GM12892 (cell line): ENCODE data around the gene ABR. TPM values are rescaled to one million over a fixed set of nuclear protein-coding genes. Genes with fewer than 3 reads are reported as not detected.

ENCODE experiments used
- DNase-seq: peaks from one replicate; pipeline ENCODE4 v3.0.0; 2011; ENCODE audit not compliant: insufficient read length
- FAIRE-seq: peaks from 2 replicates; lab custom pipeline; 2011; peaks lifted over from hg19 to GRCh38; lab: Jason Lieb, UNC
- POLR2A ChIP-seq: IDR thresholded peaks from 2 replicates; pipeline ENCODE4 v1.6.1; 2011; ENCODE audit warnings: low read depth, low read length, control low read depth
- POLR2AphosphoS5 ChIP-seq: IDR thresholded peaks from 2 replicates; pipeline ENCODE4 v1.6.1; 2011; ENCODE audit warnings: low read depth, low read length, control low read depth
- TAF1 ChIP-seq: IDR thresholded peaks from 2 replicates; pipeline ENCODE4 v1.6.1; 2011; ENCODE audit warnings: low read depth, mild to moderate bottlenecking, control low read depth, low read length, borderline replicate concordance
- polyA plus RNA-seq: library from polyadenylated mRNA; unstranded; fragments of >200 nt; gene quantifications from one replicate; pipeline ENCODE4 v1.2.1, GENCODE V29; 2012; ENCODE audit warnings: missing spikeins, inconsistent platforms; ENCODE audit not compliant: missing spikeins

Gene ABR
- polyA plus RNA-seq = 33.9 TPM

DNA sequence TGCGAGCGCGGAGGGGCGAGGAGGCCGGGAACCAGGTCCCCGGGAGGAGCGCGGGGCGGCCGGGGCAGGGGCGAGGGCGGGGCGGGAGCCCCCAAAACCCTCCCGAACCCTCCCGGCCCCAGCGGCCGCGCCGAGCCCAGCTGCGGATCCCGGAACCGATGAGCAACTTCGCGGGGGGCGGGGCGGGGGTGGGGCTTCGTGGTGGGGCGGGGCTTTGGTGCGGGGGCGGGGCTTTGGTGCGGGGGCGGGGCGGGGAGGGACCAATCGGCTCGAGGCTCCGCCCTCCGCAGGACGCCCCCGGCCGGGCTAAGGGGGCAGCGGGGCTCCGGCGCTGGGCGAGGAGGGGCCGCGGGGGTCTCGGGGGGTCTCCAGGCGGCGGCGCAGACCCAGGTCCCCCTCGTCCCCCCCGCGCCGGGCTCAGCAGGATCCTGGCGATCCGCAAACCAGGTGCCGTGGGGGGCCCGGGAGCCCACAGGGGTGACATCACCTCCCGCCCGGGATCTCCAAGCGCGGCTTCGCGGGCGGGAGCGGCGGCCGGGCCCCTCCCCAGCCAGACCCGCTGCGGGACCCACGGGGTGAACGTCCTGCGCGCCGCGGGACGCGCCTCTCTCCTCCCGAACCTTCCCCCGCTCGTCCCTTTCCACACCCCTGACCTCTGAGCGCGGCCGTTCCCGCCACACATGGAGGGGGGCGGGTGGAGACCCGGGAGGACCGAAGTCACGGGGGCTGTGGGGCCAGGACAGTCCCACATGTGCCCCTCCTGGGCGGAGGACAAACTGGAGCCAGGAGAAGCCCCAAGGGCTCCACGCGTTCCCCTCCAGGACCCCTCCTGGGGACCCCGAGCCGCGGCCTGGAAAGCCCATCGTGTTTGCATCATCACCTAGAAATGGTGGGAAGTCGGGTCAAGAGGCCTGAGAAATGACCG lies at the start of gene ABR:
Gene ABR, minus strand, starts transcription at position 164 of the 925 bp plus-strand sequence. CDS start 254 bp downstream, outside the sequence.
- peak; percentile 73 for FAIRE-seq
- TF ChIP-seq POLR2A = no peak; the same call in 1 of the 2 replicates
- no peak for TF ChIP-seq TAF1
- no peak for TF ChIP-seq POLR2AphosphoS5
- peak; percentile 60 for DNase-seq

DNA sequence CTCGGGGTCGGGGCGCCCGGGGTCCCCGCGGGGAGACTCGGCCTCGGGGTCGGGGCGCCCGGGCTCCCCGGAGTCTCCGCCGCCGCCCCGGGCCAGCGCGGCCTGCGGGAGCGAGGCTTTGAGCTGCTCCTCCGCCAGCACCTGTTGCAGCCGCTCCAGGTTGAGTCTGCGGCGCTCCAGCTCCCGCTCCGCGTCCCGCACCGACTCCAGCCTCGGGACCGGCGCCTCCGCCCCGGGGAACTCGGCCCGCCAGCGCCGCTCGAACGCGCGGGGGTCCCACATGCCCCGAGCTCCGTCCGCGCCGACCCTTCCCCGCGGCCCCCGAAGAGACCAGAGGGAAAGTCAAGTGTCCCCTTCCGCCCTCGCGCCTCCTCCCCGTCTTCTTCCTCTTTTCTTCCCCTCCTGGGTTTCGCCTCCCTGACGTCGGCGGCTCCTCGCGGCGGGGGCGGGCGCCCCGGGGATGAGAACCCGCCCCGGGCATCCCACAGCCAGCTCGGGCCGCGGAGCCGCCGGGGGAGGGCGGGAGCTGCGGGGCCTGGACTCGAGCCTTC lies 49.6 kb upstream of the ABR start:
- DNase-seq (peak; percentile 96), FAIRE-seq (peak; percentile 92)
- peak; percentile 81 for TF ChIP-seq POLR2AphosphoS5
- no peak; the same call in 1 of the 2 replicates for TF ChIP-seq TAF1
- TF ChIP-seq POLR2A = peak; percentile 89

DNA sequence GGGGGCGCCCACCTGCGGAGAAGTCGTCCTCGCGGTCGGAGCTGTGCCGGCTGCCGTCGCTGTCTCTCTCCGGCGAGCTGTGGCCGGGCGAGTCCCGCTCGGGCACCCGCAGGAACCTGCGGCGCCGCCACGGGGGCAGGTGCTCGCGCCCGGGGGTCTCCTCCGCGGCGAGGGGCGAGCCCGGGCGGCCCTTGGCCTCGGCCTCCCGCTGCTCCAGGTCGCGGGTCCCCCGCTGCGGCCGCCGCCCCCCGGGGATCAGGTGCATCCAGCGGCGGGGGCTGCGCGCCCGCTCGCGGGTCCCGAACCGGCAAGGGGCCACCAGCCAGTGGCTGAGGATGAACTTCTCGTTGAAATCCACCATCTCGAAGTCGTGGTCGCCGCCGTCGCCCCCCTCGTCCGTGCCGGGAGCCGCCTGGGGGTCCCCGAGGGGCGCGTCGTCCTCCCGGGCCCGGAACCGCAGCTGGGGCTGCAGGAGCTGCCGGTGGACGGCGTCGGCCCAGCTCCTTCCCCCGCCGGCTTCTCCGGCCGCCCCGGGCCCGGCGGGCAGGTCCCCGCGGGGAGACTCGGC lies 49.1 kb upstream of the ABR start:
- TF ChIP-seq POLR2AphosphoS5 = no peak
- no peak for TF ChIP-seq TAF1
- no peak for TF ChIP-seq POLR2A
- no peak for FAIRE-seq
- DNase-seq = peak; percentile 48

DNA sequence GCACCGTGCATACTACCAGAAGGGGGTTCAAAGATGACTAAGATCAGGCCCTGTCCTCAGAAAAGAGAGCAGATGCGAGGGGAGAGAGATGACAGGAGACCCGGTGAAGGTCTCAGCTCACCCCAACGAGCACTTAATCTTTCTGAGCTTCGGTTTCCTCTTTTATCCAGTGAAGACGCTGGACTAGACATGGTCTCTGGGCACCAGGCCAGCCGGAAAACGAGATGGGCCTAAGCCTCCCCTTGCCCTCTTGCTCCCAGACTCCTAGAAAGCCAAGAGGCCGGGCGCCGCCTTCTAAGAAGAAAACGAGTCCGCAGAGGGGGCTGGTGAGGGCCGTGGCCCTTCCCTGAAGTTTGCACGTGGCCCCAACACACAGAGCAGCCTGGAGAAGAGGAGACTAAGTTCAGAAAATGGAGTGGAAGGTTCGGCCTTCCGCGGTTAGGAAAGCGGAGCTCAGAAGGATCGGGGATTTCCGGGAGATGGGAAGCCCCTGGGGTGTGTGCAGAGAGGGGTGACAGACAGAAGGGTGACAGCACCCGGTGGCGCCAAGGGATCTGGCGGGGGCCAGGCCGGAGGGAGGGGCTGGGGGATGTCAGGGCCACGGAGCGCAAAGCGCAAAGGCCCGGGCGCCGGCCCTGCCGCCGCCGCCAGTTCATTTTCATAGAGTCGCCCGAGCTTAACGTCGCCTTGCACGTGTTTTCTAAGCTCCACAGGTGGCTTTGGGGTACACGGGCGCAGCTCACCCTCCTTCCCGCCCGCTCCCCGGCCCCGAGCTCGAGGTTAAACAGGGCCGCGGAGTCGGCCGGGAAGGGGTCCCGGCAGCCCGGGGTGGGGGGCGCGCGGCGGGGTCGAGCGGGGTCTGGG lies 48.4 kb upstream of the ABR start:
- DNase-seq = peak; percentile 66
- TF ChIP-seq TAF1 = 0 out of 2 replicates have a peak, but pooled peaks have one; percentile 13
- no peak for TF ChIP-seq POLR2AphosphoS5
- TF ChIP-seq POLR2A = peak; percentile 26; the same call in 1 of the 2 replicates
- FAIRE-seq = peak; percentile 86

DNA sequence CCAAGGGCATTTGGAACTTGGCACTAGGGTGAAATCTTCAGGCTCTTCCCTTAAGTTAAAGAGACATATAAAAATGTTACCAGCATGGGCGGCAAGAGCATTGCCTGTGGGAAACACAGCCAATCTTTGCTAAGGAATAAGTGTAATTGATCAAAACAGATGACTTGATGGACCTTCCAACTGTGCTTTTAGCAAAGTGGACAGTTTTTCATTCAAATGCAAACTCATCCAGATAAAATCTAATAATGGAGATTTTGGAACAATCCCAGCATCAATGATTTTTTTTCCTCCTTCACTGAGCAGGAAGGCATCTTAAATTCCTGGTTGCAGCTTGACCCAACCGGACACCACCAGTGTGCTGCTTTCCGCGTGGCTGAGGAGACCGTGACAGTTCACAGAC lies 47.6 kb upstream of the ABR start:
- no peak for TF ChIP-seq TAF1
- TF ChIP-seq POLR2AphosphoS5 = no peak
- no peak for TF ChIP-seq POLR2A
- DNase-seq (no peak), FAIRE-seq (peak; percentile 30)

DNA sequence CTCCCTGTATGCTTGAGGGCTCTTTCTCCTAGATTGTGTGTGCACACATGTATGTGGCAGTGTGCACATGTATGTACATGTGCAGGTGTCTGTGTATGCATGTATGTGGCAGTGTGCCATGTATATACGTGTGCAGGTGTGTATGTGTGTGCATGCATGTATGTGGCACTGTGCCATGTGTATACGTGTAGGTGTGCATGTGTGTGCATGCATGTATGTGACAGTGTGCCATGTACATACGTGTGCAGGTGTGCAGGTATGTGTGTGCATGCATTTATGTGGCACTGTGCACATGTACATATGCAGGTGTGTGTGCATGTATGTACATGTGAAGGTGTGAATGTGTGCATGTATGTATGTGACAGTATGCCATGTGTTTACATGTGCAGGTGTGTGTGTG lies 46.5 kb upstream of the ABR start:
- TF ChIP-seq POLR2AphosphoS5 = no peak; the same call in 1 of the 2 replicates
- no peak for TF ChIP-seq POLR2A
- TF ChIP-seq TAF1 = no peak
- FAIRE-seq = peak; percentile 70
- no peak for DNase-seq

DNA sequence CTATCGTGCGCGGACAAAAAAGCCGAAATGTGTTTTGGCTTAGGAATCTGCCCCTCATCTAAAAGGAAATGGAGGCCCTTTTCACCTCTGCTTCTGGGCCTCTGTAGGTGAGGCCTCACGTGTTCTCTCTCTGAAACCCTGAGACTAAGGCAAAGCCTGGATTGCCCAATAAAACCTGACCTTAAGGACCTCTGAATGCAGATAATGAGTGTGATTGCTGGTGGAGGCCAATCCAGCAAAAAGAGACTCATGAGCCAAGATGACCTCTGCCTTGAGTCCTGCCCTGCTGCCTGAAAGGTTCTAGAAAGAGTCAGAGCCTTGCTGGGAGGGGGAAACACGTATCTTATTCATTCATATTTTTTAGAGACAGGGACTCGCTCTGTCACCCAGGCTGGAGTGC lies 44.5 kb upstream of the ABR start:
- TF ChIP-seq POLR2A (no peak), TAF1 (no peak), POLR2AphosphoS5 (no peak)
- FAIRE-seq (no peak), DNase-seq (no peak)

DNA sequence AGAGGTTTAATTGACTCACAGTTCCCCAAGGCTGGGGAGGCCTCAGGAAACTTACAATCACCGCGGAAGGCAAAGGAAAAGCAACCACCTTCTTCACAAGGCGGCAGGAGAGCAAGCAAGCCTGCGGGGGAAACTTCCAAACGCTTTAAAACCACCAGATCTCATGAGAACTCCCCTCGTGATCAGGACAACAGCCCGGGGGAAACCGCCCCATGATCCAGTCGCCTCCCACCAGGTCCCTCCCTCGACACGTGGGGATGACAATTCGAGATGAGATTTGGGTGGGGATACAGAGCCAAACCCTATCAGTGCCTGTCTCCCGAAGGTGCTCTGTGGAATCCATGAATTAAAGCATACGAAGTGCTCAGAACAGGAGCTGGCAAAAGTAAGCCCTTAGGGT lies 43.9 kb upstream of the ABR start:
- FAIRE-seq (no peak), DNase-seq (no peak)
- TF ChIP-seq POLR2A = no peak
- TF ChIP-seq POLR2AphosphoS5 = no peak
- no peak for TF ChIP-seq TAF1

DNA sequence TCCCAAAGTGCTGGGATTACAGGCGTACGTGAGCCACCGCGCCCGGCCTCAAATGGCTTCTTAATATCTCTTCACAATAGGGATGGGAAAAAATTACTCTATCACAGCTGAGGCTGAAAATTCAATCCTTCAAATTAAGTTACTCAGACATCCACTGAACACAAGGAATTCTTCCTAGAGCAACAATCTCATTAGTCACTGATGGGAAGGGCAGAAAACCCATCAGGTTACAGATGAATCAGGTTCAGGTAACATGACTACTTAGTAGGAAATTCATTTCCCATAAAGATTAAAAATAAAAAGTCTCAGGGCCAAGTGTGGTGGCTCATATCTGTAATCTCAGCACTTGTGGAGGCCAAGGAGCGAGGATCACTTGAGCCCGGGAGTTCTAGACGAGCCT lies 42.5 kb upstream of the ABR start:
- no peak for FAIRE-seq
- no peak for DNase-seq
- TF ChIP-seq TAF1 = no peak
- no peak for TF ChIP-seq POLR2AphosphoS5
- no peak for TF ChIP-seq POLR2A

DNA sequence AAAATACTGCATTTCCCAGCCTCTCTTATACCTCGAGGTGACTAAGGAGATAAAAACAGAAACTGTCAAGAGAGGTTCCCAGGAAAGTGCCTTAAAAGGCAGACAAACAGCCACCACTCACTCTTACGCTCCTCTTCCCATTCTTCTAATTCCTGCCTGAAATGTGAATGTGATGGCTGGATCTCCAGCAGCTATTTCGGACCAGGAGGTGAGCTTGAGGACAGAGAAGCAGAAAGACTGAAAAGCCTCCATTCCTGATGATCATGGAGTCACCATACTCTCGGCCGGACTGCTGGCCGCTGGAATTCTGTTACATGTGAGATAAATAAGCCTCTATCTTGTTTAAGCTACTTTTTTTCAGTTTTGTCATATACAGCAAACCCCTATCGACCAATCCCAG lies 41.4 kb upstream of the ABR start:
- FAIRE-seq (no peak), DNase-seq (no peak)
- TF ChIP-seq TAF1 = no peak
- TF ChIP-seq POLR2AphosphoS5 = no peak
- no peak for TF ChIP-seq POLR2A
